ENCODE data around the gene MAP4K5.

MAP4K5 gene

GRCh38 chr14:50399251-50400032, 132.9 kb downstream of the MAP4K5 start:
- DNase-seq (ENCODE audit: low spot score) = no peak

- DNase-seq (ENCODE audit: low spot score) = no peak
These were observed 134.2 kb downstream of the MAP4K5 start for GRCh38 chr14:50398189-50398580.

- DNase-seq (ENCODE audit: low spot score) = no peak
These were observed 134.8 kb downstream of the MAP4K5 start for GRCh38 chr14:50397390-50398188.

- DNase-seq (ENCODE audit: low spot score) = peak; percentile 29
These were observed 135.6 kb downstream of the MAP4K5 start, which contains the start of gene CDKL1 for GRCh38 chr14:50396631-50397389. Gene CDKL1, minus strand, starts transcription at chr14:50396881. Its CDS starts 1,013 bp downstream, at chr14:50395868.

DNA sequence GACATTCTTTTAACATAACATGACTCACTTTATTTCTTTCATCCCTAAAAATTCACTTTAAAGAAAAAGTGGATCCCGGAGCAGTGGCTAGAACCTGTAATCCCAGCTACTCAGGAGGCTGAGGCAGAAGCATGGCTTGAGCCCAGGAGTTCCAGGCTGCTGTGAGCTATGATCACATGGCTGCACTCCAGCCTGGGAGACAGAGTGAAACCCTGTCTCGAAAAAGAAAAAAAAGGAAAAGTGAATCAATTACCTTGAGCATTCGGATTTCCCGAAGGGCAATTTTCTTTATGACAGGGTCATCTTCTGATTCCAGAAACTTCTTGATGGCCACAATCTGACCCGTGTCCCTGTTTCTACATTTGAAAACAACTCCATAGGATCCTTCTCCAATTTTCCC, 136.9 kb downstream of the MAP4K5 start:
- no peak for DNase-seq (ENCODE audit: low spot score)

DNA sequence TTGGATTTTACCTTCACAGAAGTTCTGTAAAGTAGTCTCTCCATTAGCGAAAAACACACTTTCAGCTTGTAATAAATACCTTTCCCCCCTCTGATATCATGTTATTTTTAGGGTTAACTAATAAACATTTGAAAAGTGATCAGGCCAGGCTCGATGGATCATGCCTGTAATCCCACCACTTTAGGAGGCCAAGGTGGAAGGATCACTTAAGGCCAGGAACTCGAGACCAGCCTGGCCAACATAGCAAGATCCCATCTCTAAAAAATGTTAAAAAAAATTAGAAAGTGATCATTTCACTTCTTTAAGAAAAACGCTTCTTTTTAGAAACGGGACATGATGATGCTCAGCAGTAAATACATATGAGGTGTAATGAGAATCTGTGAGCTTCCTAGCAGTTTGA, 137.7 kb downstream of the MAP4K5 start:
- DNase-seq (ENCODE audit: low spot score) = no peak

DNA sequence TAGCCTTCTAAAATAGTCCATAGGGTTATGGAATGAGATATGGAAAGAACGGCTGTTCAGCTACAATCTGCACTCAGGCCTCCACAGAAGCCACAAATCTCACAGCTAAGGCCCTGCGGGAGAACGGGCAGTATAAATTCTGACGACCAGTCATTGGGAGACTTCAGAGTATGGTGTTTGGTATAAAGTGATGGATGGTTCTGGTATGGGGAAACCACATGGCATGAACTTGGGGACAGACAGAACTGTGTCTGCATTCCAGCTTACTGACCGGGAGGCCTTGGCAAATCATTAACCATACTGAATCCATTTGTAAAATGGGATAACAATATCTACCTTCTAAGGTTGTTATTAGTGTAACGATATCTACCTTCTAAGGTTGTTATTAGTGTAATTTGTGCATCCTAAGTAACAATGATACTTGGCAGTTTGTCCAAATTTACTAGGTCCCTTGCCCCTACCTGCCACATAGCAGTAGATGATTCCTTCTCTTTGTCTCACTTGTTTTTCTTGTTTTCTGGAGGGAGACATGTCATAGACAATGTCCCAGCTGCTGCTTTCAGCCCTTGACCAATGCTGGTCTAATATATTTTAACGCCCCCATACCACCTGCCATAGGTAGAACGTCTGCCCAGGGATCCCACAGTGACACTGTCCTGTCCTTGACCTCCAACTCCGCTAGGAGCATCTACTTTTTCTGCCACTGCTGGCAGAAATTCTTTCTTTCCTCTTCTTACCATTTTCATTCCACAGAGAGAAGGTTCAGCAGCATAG, 142.5 kb downstream of the MAP4K5 start:
- DNase-seq (ENCODE audit: low spot score) = no peak

GRCh38 chr14:50388256-50388931, 144.0 kb downstream of the MAP4K5 start:
- no peak for DNase-seq (ENCODE audit: low spot score)

DNA sequence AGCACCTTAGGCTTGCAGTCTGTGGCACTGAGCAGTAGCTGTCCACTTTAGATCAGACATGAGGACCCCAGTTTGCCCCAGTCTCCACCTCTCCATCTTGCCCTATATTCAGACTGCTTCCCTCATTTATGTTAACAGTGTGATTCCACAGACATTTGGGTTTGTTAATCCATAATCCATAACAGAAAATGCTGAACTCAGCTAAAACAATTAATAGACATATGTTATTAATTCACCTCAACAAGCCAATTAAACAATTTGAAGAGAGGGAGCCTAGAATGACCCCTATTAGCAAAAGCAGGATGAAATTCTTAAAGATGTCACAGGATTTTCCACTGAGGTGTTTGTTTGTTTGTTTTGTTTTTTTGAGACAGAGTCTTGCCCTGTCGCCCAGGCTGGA, 144.8 kb downstream of the MAP4K5 start:
- DNase-seq (ENCODE audit: low spot score) = no peak

- no peak for DNase-seq (ENCODE audit: low spot score)
These were observed 148.6 kb downstream of the MAP4K5 start for GRCh38 chr14:50383618-50384225.

- no peak for DNase-seq (ENCODE audit: low spot score)
These were observed 150.5 kb downstream of the MAP4K5 start for GRCh38 chr14:50381823-50382287.

GRCh38 chr14:50381008-50381407, 151.4 kb downstream of the MAP4K5 start:
- no peak for DNase-seq (ENCODE audit: low spot score)

GRCh38 chr14:50380455-50380854, 151.9 kb downstream of the MAP4K5 start:
- no peak for DNase-seq (ENCODE audit: low spot score)

DNA sequence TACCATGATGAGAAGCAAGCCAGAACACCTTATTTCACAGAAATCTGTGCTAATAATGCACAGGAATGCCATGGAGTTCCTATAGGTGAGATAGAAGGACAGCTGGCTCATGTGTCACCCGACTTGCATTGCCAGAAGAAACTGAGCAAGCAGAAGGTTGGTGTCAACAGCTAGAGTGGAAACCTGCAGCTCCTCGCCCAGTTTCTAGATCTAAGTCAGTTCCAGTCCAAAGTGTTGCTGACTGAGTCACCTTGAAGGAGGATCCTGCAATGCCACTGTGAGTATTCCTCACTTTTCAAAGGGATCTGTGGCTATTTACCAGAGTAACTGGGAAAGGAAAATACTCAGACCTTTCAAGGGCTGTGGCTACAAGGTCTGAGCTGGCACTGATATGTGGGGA, 152.8 kb downstream of the MAP4K5 start:
- no peak for DNase-seq (ENCODE audit: low spot score)

DNA sequence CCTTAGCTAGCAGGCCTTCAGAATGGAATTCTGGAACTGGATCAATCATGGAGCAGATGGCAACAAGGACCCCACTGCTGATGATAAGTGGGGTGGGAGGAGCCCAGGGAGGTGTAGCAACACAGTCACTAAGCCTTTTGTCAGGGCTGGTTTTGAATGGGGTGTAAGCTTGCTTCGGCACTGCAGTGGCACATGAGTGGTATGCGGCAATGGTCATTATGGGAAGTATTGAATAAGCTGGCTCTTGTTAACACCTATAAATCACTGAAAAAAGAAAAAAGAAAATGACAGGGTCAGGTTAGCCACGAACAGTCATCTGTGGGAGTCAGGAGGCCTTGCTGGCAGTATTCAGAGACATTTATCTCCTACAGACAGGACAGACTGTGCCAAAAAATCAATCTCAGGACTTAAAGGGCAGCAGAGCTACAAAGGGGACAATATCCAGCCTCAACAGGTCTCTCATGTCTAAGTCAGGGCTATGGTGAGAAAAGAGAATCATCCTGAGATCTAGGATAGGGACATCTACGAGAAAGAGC, 154.8 kb downstream of the MAP4K5 start:
- DNase-seq (ENCODE audit: low spot score) = no peak

GRCh38 chr14:50375760-50376159, 156.6 kb downstream of the MAP4K5 start:
- DNase-seq (ENCODE audit: low spot score) = no peak

- DNase-seq (ENCODE audit: low spot score) = no peak
These were observed 158.4 kb downstream of the MAP4K5 start for GRCh38 chr14:50373959-50374358.

GRCh38 chr14:50371546-50371945, 160.8 kb downstream of the MAP4K5 start:
- no peak for DNase-seq (ENCODE audit: low spot score)
